Karpas-422 (cell line): ENCODE results near the gene DOC2B. TPM values are rescaled to one million over a fixed set of nuclear protein-coding genes. Genes with fewer than 3 reads are reported as not detected.

ENCODE experiments used
- DNase-seq: peaks from one replicate; pipeline ENCODE4 v3.0.0-alpha.2; 2015
- H2AFZ ChIP-seq: fragments of 200-600 bp; sonication (generic); 2 replicates; pipeline ENCODE4 v1.6.1; 2014; ENCODE audit warnings: antibody characterized with exemption, low read length, mixed read lengths
- H3K27ac ChIP-seq: fragments of 200-600 bp; sonication (generic); 2 replicates; pipeline ENCODE4 v1.5.1; 2014; ENCODE audit warnings: mild to moderate bottlenecking, low read length, moderate library complexity
- H3K27me3 ChIP-seq: fragments of 200-600 bp; sonication (generic); 2 replicates; pipeline ENCODE4 v1.6.1; 2014; ENCODE audit warnings: low read length, mixed read lengths
- H3K36me3 ChIP-seq: fragments of 200-600 bp; sonication (generic); 2 replicates; pipeline ENCODE4 v1.6.1; 2014; ENCODE audit warnings: low read length, mixed read lengths; ENCODE audit not compliant: insufficient read depth
- H3K4me1 ChIP-seq: fragments of 200-600 bp; sonication (generic); 2 replicates; pipeline ENCODE4 v1.6.1; 2014; ENCODE audit warnings: mild to moderate bottlenecking, low read length, mixed read lengths
- H3K4me2 ChIP-seq: fragments of 200-600 bp; sonication (generic); 2 replicates; pipeline ENCODE4 v1.6.1; 2014; ENCODE audit warnings: low read length, low read depth, mild to moderate bottlenecking; ENCODE audit not compliant: poor library complexity, severe bottlenecking
- H3K4me3 ChIP-seq: fragments of 200-600 bp; sonication (generic); 2 replicates; pipeline ENCODE4 v1.5.1; 2014; ENCODE audit warnings: mild to moderate bottlenecking, antibody characterized with exemption, low read length, mixed read lengths
- H3K79me2 ChIP-seq: fragments of 200-600 bp; sonication (generic); 2 replicates; pipeline ENCODE4 v1.6.1; 2014; ENCODE audit warnings: mild to moderate bottlenecking, low read length, mixed read lengths
- H3K9ac ChIP-seq: fragments of 200-600 bp; sonication (generic); 2 replicates; pipeline ENCODE4 v1.6.0; 2014; ENCODE audit warnings: low read length
- H3K9me2 ChIP-seq: fragments of 200-600 bp; sonication (generic), shearing (Covaris generic); replicated peaks from 2 replicates; pipeline ENCODE4 v1.6.0; 2014; ENCODE audit warnings: mild to moderate bottlenecking, low read length, moderate library complexity; ENCODE audit not compliant: insufficient read depth
- H3K9me3 ChIP-seq: fragments of 300-700, 200-600 bp; sonication (generic); 2 replicates; pipeline ENCODE4 v1.6.1; 2014; ENCODE audit warnings: low read length, mixed read lengths
- H4K20me1 ChIP-seq: fragments of 200-600 bp; sonication (generic); 2 replicates; pipeline ENCODE4 v1.6.1; 2014; ENCODE audit warnings: mild to moderate bottlenecking, antibody characterized with exemption, low read length, low read depth; ENCODE audit not compliant: insufficient read depth
- total RNA-seq: library from RNA; depleted of rRNA; stranded (reverse); fragments of >200 nt; shearing (Covaris generic); gene quantifications from 2 replicates; pipeline ENCODE4 v1.2.3, GENCODE V29; 2014; ENCODE audit warnings: low replicate concordance

The DOC2B gene
- total RNA-seq, 1 experiment from 2014 or later: not detected

DNA sequence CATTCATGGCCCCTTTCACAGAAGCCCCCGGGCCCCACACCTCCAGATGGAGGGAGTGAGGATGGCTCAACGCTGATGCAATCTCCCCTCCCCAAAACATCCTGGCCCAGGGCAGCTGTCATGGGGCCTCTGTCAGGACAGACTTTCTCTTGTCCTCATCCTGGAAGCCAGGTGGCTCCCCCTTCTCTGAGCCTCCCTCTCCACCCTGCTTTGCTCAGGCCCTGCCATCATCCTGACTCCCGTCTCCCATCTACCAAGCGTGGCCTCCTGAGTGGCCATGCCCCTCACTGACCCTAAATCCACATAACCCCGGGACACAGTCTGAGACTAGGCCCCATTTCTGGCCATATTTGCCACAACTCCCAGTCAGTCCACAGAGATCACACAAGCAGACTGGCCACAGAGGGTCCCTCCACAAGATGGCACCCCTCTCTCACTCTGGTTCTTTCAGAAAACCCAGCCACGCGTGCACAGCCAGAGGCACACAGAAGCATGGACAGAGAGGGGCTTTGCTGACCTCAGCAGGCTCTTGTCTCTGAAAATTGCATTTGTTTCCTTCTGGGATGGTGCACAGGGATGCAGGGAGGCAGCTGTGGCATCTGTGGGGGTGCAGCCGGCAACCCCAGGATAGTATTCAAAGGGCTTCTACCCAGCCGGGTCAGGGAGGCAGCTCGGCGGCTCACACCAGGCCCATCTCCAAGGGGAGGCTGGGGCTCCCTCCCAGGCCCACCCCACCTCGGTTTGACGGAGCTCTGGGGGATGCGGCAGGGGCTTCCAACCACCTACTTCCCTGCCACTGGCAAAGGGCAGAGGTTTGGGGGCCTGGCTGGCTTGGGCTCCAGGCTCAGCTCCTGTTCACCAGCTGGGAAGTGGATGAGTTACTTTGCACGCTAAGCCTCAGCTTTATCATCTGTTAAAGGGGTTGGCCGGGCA, 16.9 kb downstream of the DOC2B start:
- H3K36me3 ChIP-seq: no peaks in the 10 kb centered on the region
- H3K27ac ChIP-seq: no peak overlapping the region
- no peaks in the 10 kb centered on the region for H3K79me2 ChIP-seq
- no peak overlapping the region for H3K4me2 ChIP-seq
- H3K9me2 ChIP-seq: no peaks in the 10 kb centered on the region
- 0 out of 2 replicates have a peak, but pooled peaks cover 3% of the 10 kb centered on the region for H4K20me1 ChIP-seq
- no peak overlapping the region for H3K4me3 ChIP-seq
- no peaks in the 10 kb centered on the region for H3K27me3 ChIP-seq
- DNase-seq: peak; percentile 67
- no peaks in the 10 kb centered on the region for H3K9me3 ChIP-seq
- no peaks in the 10 kb centered on the region for H3K4me1 ChIP-seq
- H3K9ac ChIP-seq: no peak overlapping the region
- no peak overlapping the region for H2AFZ ChIP-seq

DNA sequence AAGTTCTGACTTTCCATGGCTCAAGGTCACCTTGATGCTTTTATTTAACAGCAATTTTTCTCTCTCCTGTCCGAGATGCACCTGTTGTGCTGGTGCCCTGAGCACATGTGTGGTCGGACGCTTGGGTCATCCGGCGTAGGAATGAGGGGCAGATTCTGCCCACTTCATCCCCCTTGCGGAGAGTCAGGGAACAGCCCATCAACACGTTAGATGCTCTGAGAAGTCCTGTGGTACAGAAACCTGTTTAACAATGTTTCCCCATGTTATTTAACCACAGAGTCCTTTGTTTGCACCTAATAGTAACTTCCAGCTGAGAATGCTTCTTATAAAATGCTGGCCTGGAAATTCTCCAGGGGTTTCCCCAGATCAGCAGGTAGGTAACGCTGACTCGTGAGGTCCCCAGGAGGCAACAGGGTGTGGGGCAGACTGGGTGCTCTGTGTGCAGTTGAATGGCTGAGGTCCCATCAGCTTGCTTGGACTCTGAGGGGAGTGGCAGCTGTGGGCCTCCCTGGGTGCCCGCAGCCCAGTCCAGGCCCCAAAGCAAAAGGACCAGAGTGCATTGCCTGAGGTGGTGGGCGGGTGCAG, 17.8 kb downstream of the DOC2B start:
- H3K9ac ChIP-seq: no peak overlapping the region
- H3K27me3 ChIP-seq: no peaks in the 10 kb centered on the region
- H3K4me3 ChIP-seq: no peak overlapping the region
- no peaks in the 10 kb centered on the region for H3K9me3 ChIP-seq
- no peaks in the 10 kb centered on the region for H3K36me3 ChIP-seq
- H4K20me1 ChIP-seq: 0 out of 2 replicates have a peak, but pooled peaks cover 3% of the 10 kb centered on the region
- no peak overlapping the region for H2AFZ ChIP-seq
- H3K4me2 ChIP-seq: no peak overlapping the region
- no peaks in the 10 kb centered on the region for H3K4me1 ChIP-seq
- H3K27ac ChIP-seq: no peak overlapping the region
- peak; percentile 76 for DNase-seq
- H3K79me2 ChIP-seq: no peaks in the 10 kb centered on the region
- no peaks in the 10 kb centered on the region for H3K9me2 ChIP-seq

DNA sequence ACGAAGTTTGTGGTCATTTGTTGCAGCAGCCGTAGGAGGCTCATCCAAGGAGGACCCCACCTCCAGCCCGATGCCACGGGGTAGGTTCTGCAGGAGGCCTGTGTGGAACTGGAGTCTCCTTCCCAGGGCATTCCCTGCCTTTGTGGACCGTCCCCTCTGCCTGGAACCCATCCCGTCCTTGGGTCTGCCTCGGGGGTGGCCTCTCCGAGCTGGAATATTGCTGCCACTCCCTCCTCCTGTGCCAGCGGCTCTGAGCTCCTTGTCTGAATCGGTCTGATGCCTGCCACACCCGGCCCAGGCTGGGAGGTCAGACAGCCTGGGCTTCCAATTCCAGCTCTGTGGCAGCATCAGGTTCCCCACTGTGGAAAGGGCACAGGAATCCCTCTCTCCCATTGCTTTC, 18.8 kb downstream of the DOC2B start:
- no peak for DNase-seq
- Histone ChIP-seq H3K79me2 (no peaks in the 10 kb centered on the region), H3K4me2 (no peak overlapping the region), H3K9ac (no peak overlapping the region), H3K9me3 (no peaks in the 10 kb centered on the region), H3K36me3 (no peaks in the 10 kb centered on the region), H3K27ac (no peak overlapping the region), H3K9me2 (no peaks in the 10 kb centered on the region), H2AFZ (no peak overlapping the region), H3K4me3 (no peak overlapping the region), H3K27me3 (no peaks in the 10 kb centered on the region), H4K20me1 (0 out of 2 replicates have a peak, but pooled peaks cover 3% of the 10 kb centered on the region), H3K4me1 (no peaks in the 10 kb centered on the region)

DNA sequence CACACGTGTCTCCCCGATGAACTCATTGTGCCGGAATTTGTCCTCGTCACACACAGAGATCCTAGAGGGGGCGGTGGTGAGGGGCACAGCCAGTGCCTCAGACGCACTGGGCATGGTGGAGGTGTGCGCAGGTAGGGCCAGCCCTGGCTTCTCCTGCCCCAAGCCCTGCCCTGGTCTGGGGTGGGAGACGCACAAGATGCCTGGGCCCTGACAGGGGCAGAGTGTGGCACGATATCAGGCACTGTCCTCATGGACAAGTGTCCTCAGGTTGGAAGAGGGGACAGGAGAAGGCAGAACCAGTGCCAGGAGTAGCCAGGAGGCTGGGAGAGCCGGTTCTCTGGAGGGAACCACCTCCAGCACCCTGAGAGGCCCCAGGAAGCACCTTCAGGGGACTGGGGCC, 20.0 kb downstream of the DOC2B start:
- Histone ChIP-seq H3K79me2 (no peaks in the 10 kb centered on the region), H3K4me2 (no peak overlapping the region), H3K9ac (no peak overlapping the region), H2AFZ (no peak overlapping the region), H3K27ac (no peak overlapping the region), H3K27me3 (no peaks in the 10 kb centered on the region), H3K36me3 (no peaks in the 10 kb centered on the region), H3K9me2 (no peaks in the 10 kb centered on the region), H3K9me3 (no peaks in the 10 kb centered on the region), H4K20me1 (0 out of 2 replicates have a peak, but pooled peaks cover 3% of the 10 kb centered on the region), H3K4me1 (no peaks in the 10 kb centered on the region), H3K4me3 (no peak overlapping the region)
- no peak for DNase-seq

DNA sequence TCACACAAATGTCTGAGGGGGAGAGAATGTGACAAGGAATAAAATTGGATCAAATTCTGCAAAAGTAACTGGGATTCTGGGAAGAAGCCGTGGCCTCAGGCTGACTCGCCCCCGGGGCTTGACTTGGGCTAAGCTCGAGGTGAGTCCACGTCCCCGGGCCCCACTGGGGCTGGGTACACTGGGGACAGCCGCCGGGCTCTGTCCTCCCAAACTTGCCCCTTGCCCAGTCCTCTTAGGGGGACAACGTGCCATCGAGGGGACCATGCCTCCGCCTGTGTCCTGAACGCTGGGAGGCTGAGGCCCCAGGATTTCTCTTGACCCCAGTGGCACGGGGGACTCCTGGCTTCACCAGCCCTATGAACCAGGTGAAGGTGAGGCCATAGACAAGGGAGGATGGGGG, 21.1 kb downstream of the DOC2B start:
- H3K4me3 ChIP-seq: no peak overlapping the region
- no peak overlapping the region for H3K9ac ChIP-seq

DNA sequence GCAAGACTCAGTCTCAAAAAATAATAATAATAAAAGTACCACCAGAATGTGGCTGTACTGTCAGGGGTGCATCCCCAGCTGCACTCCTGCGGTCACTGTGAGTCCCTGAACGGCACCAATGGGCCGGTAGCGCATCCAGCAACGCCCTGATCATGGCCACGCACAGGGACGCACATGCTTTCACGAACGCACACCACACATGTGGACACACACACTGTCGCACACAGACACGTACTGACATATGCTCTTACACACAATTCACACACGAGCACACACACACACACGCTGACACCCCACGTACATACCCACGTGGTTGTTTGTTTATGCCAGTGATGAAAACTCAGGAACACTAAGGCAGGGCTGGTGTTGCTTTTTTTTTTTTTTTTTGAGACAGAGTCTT, 21.8 kb downstream of the DOC2B start:
- no peak overlapping the region for H3K9ac ChIP-seq

More for the DNA sequence above, 21.1 kb downstream of the DOC2B start:
- Histone ChIP-seq H4K20me1 (no peaks in the 10 kb centered on the region), H3K9me3 (no peaks in the 10 kb centered on the region), H3K27ac (no peak overlapping the region), H3K79me2 (no peaks in the 10 kb centered on the region), H3K27me3 (no peaks in the 10 kb centered on the region), H3K36me3 (no peaks in the 10 kb centered on the region), H3K9me2 (no peaks in the 10 kb centered on the region), H3K4me2 (no peak overlapping the region), H3K4me1 (no peaks in the 10 kb centered on the region), H2AFZ (no peak overlapping the region)
- no peak for DNase-seq

DNA sequence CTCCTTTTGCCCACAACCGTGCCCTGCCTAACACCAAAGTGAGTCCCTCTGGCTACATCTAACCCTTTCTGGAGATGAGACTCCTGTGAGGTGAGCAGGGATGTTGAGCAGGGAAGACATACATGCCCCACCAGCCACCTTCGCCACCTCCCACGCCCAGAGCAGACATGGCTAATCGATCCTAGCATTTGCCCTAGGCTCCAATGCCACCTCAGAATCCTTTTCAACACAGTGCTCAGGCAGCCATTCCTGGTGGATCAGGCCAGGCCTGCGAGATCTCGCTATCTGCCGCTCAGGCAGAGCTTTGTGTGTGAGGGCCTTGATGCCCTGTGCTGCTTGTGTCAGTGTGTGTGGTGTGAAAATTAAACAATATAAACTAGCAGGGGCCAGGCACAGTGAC, 23.1 kb downstream of the DOC2B start:
- H3K9me2 ChIP-seq: no peaks in the 10 kb centered on the region
- no peak for DNase-seq
- no peaks in the 10 kb centered on the region for H4K20me1 ChIP-seq
- no peak overlapping the region for H3K4me2 ChIP-seq
- H3K9ac ChIP-seq: no peak overlapping the region
- H3K27ac ChIP-seq: no peak overlapping the region
- H2AFZ ChIP-seq: no peak overlapping the region
- H3K36me3 ChIP-seq: no peaks in the 10 kb centered on the region
- H3K4me3 ChIP-seq: no peak overlapping the region
- H3K4me1 ChIP-seq: no peaks in the 10 kb centered on the region
- H3K27me3 ChIP-seq: no peaks in the 10 kb centered on the region
- no peaks in the 10 kb centered on the region for H3K79me2 ChIP-seq
- no peaks in the 10 kb centered on the region for H3K9me3 ChIP-seq

More for the DNA sequence above, 21.8 kb downstream of the DOC2B start:
- Histone ChIP-seq H4K20me1 (no peaks in the 10 kb centered on the region), H3K27ac (no peak overlapping the region), H3K4me1 (no peaks in the 10 kb centered on the region), H3K9me2 (no peaks in the 10 kb centered on the region), H3K27me3 (no peaks in the 10 kb centered on the region), H3K4me3 (no peak overlapping the region), H2AFZ (no peak overlapping the region), H3K4me2 (no peak overlapping the region), H3K36me3 (no peaks in the 10 kb centered on the region), H3K79me2 (no peaks in the 10 kb centered on the region), H3K9me3 (no peaks in the 10 kb centered on the region)
- DNase-seq: no peak

DNA sequence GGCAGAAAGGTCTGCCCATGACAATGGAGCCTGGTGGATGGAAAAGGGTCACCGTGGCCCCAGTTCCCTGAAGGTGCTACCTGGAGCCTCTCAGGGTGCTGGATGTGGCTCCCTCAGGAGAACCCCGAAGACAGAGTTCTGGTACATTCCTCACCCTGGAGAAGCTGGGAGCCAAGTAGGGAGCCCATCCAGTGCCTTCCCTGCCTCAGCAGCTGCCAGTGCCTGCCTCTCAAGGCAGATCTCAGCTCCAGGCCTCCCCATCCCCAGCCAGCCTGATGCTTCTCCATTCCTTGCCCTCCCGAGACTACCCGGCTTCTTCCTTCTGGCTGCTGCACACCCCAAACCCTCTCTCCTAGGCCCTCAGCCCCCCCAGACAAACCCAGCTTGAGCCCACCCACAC, 23.5 kb downstream of the DOC2B start:
- no peaks in the 10 kb centered on the region for H3K9me3 ChIP-seq
- H2AFZ ChIP-seq: no peak overlapping the region
- H3K27me3 ChIP-seq: no peaks in the 10 kb centered on the region
- no peaks in the 10 kb centered on the region for H3K4me1 ChIP-seq
- H3K36me3 ChIP-seq: no peaks in the 10 kb centered on the region
- H4K20me1 ChIP-seq: no peaks in the 10 kb centered on the region
- no peaks in the 10 kb centered on the region for H3K79me2 ChIP-seq
- no peak overlapping the region for H3K9ac ChIP-seq
- no peak overlapping the region for H3K4me3 ChIP-seq
- H3K27ac ChIP-seq: no peak overlapping the region
- DNase-seq: no peak
- no peak overlapping the region for H3K4me2 ChIP-seq
- H3K9me2 ChIP-seq: no peaks in the 10 kb centered on the region
